HG02588 (cell line): Measurements from ENCODE around the gene FNDC3B.

Experiments used
- ATAC-seq: cut with Tn5 transposase; IDR thresholded peaks from one replicate; pipeline ENCODE4 v1.9.1; 2021; ENCODE audit warnings: mild to moderate bottlenecking, moderate library complexity; ENCODE audit not compliant: unreplicated experiment

FNDC3B gene

GRCh38 chr3:172300862-172301261, 261.5 kb downstream of the FNDC3B start:
- no peak for ATAC-seq

- ATAC-seq, result no peak
Observed at GRCh38 chr3:172302203-172302602, 262.8 kb downstream of the FNDC3B start.

GRCh38 chr3:172303181-172303580, 263.8 kb downstream of the FNDC3B start:
- no peak for ATAC-seq

GRCh38 chr3:172303941-172304558, 264.7 kb downstream of the FNDC3B start:
- ATAC-seq, result no peak

GRCh38 chr3:172305552-172305951, 266.2 kb downstream of the FNDC3B start:
- ATAC-seq, result no peak

- ATAC-seq, result no peak
Observed at GRCh38 chr3:172305974-172306373, 266.6 kb downstream of the FNDC3B start.

GRCh38 chr3:172307141-172307560, 267.8 kb downstream of the FNDC3B start:
- no peak for ATAC-seq

- no peak for ATAC-seq
Observed at GRCh38 chr3:172309059-172309458, 269.7 kb downstream of the FNDC3B start.

GRCh38 chr3:172309741-172310427, 270.5 kb downstream of the FNDC3B start:
- ATAC-seq, result no peak

GRCh38 chr3:172310428-172310760, 271.0 kb downstream of the FNDC3B start:
- no peak for ATAC-seq

GRCh38 chr3:172311217-172311616, 271.8 kb downstream of the FNDC3B start:
- ATAC-seq, result no peak

GRCh38 chr3:172312001-172312400, 272.6 kb downstream of the FNDC3B start:
- no peak for ATAC-seq

- no peak for ATAC-seq
Observed at GRCh38 chr3:172312711-172313110, 273.3 kb downstream of the FNDC3B start.

GRCh38 chr3:172313671-172314070, 274.3 kb downstream of the FNDC3B start:
- ATAC-seq, result no peak

- ATAC-seq, result no peak
Observed at GRCh38 chr3:172314591-172315160, 275.3 kb downstream of the FNDC3B start.

GRCh38 chr3:172315401-172316091, 276.2 kb downstream of the FNDC3B start:
- no peak for ATAC-seq

- no peak for ATAC-seq
Observed at GRCh38 chr3:172316758-172317157, 277.4 kb downstream of the FNDC3B start.

- no peak for ATAC-seq
Observed at GRCh38 chr3:172317481-172317880, 278.1 kb downstream of the FNDC3B start.

- peak; percentile 56 for ATAC-seq
Observed at GRCh38 chr3:172317984-172318383, 278.6 kb downstream of the FNDC3B start.

- ATAC-seq, result no peak
Observed at GRCh38 chr3:172319595-172319994, 280.2 kb downstream of the FNDC3B start.

- no peak for ATAC-seq
Observed at GRCh38 chr3:172320468-172320867, 281.1 kb downstream of the FNDC3B start.

- no peak for ATAC-seq
Observed at GRCh38 chr3:172321035-172321434, 281.7 kb downstream of the FNDC3B start.
